Inflammatory macrophage treated with lipopolysaccharide for 4 hours (primary cell): ENCODE data around the gene PTPRT.
"Not testable (repeated sequence)": the region's sequence is repeated elsewhere in the genome, so short reads cannot be mapped to it uniquely, and the experiment has no call there.

Source experiments
- DNase-seq: peaks from one replicate; pipeline ENCODE4 v3.0.0-alpha.2; 2020

The PTPRT gene

DNA sequence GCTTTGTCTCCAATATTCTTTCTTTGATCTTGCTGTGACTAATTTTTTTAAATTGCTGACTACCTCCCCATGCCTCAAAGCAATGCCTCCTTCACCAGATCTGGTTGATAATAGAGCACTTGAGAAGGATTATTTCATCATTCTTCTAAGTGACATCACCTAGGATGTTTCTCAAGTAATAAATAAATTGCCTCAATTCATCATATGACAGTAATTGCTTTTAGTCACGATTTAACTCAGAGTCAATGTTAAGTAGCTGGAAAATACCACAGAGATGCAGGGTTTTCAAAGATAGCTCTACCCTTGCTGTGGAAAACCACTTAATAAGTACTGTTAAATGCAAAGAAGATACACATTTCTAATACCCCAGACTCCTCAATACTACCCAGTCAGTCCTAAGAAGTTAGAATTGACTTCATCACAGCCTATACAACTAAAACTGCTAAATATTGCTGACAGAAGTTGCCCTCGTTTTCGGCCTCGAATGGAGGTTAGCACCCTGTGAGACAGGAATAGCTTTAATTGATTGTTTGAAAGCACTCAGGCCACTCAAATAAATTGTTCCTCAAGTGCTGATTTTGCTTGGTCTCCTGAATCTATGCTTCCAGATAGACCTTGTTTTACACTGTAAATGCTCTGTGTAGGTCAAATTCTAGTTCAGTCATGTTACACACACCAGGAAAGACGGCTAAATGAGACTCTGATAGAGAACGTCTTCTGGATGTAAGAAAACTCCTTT, 931.0 kb downstream of the PTPRT start:
- no peak for DNase-seq

DNA sequence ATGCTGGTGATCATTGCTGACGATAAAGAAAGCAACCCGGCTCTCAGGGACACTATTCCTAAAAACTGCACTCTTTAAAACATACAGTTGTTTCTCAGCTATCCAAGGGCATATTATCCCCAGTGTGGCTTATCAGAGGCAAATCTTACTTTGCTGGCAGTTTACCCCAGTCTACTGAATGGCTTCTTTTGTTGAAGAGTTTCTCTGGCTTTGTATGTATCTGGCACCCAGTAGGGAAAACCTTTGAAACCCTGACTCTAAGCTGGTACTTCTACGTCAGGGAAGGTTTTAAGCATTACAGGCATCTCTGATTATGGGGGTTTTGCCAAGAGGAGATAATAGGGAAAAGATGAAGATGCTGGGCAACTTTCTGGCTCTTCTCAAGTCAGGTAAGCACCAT, 933.9 kb downstream of the PTPRT start:
- no peak for DNase-seq

DNA sequence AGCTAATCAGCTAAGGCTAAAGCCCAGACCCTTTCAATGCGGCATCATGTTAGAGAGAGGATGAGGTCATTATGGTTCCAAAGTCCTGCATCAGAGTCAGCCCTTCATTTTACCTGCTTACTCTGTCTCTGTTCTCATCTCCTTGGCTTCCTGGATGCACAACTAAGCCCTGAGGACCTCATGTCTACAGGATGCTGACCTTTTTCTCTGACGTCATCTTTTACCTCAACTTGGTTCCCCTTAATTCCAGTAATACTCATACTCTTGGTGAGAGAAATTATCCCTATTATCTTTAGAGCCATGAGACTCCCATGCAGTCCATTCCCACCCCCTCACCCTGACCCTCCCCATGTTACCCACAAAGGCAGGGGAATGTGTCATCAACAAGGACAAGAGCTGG, 935.0 kb downstream of the PTPRT start:
- DNase-seq = no peak

DNA sequence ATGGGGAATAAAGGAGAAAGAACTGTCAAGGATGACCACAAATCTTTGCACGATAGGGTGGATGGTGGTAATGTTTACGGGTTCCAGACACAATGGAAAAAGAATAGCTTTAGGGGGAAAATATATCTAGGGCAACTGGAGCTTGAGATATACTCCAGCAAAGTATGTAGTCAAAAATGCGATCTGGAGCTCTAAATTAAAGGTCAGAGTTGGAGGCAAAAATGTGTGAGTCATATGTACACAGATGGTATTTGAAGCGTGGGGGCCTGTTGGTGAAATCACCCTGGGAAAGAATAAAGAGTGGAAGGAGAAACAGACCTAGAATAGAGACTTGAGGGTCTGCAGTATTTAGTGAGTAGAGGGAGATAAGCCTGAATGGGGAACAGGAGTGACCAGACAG, 937.6 kb downstream of the PTPRT start:
- DNase-seq = no peak

DNA sequence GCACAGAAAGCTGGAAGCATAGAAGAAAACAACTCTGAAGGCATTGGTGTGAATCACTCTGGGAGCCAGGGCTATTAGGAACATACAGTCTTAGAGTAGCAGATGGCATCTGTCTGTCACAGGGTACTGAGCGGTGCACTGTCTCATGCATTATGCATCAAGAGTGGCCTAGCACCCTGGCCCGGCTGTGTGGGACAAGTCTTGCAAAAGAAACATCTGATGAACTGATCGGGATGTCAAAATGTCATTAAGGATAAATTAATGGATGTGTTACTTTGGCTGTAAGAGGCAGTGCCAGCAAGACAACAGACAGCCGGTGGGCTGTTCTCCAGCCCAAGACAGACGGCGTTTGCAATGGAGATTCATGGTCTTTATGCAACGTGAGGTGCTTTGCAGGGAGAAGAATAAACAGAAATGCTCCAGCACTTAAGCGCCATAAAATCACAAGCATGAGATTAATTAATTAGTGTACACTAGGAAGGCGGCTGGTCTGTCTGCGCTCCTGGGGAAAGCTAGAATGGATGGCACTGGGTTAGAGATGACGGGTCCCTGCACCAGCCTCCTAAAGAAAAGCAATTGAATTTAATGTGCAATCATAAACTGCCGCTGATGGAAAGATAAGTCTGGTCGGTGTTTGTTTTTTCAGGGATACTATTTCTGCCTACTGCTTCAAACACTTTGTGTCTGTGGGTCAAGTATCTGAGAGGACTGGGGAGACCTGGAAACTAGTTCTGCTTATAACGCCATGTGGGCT, 970.9 kb downstream of the PTPRT start:
- no peak for DNase-seq

DNA sequence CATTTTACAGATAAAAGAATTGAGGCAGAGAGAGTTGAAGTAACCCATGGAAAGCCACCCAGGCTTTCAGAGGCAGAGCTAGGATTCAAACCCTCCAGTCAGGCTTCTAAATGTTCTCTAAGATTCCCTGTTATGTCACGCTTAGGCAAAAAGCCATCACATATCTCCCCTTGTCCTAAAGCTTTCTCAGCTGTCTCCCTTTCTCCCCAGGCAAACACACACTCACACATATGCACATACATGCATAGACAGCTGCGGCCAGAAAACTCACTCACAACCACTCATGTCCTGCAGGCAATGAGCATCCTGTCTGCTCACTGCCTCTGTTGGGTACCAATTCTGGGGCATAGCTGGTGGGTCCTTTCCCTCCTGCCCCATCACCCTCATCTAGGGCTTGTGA, 975.6 kb downstream of the PTPRT start:
- DNase-seq = no peak

DNA sequence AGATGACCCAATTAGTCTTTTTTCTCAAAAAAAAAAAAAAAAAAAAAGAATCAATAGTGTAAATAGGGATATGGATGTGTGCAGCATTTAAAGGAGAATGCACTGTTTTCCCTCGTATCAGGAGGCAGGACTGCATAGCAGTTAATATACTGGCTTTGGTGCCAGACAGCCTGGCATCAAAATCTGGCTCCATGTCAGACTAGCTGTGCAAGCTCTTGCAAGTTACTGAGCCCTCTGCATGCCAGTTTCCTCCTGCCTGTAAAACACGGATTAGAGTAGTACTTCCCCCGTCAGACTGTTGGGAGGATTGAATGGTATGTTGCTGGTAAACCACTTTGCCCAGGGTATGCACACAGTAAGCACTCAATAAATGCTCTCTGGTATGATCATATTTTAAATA, 977.3 kb downstream of the PTPRT start:
- no peak for DNase-seq

DNA sequence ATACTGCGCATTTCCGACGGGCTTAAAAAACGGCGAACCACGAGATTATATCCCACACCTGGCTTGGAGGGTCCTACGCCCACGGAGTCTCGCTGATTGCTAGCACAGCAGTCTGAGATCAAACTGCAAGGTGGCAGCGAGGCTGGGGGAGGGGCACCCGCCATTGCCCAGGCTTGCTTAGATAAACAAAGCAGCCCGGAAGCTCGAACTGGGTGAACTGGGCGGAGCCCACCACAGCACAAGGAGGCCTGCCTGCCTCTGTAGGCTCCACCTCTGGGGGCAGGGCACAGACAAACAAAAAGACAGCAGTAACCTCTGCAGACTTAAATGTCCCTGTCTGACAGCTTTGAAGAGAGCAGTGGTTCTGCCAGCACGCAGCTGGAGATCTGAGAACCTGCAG, 983.1 kb downstream of the PTPRT start:
- DNase-seq = not testable (repeated sequence)

DNA sequence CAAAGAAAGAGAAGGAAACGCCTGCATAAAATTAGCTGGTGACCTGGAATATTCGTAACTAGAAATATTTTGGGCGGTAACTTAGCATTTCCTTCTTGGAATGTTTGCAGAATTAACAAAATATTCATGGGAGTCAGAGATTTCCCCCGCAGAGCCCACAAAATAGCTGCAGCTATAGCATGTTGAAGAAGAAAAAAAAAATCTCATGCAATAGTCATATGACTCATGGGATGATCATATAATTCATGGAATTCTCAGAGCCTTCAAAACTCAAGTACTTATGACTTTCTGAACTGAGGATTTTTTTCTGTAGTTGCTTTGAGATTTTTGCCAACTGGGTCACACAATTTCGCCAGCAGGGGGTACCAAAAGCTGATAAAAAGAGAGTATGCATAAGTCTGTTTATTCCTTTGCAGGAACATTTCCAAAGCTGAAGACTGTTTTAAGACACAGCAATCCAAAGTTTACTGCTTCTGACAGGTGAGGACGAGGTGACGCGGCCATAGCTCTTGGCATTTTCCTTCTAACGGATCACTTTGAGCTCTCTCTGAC, 985.5 kb downstream of the PTPRT start:
- no peak for DNase-seq

DNA sequence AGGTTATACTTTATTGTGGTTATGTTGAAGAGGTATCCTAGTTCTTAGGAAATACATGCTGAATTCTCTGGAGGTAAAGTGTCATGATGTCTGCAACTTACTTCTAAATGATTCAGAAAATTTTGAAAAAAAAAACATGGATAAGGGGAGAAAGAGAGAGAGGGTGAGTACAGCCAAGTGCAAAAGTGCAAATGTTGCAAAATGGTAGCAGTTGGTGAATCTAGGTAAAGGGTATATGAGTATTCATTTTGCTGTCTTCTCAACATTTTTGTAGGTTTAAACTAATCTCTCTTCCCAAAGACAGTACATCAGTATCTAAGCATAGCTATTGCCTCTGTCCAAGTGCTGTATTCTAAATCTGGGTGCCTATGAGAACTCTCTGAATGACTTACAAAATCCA, 992.1 kb downstream of the PTPRT start:
- no peak for DNase-seq

DNA sequence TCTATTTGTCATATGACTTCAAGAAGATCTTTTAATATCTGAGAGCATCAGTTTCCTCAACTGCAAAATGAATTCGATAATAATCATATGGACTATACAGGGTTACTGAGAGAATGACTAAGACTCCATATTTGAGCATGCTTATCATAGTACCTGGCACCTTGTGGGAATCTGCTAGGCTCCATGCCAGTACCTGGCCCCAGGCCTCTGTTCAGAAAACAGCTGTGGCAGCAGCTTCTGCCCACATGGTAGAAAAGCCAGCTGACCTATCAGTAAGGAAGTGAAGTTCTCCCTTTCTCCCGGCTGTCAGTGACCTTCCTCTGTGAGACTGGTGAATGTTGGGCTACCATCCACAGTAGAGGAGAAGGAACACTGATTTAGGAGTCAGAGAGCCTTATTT, 996.6 kb downstream of the PTPRT start:
- DNase-seq = no peak

DNA sequence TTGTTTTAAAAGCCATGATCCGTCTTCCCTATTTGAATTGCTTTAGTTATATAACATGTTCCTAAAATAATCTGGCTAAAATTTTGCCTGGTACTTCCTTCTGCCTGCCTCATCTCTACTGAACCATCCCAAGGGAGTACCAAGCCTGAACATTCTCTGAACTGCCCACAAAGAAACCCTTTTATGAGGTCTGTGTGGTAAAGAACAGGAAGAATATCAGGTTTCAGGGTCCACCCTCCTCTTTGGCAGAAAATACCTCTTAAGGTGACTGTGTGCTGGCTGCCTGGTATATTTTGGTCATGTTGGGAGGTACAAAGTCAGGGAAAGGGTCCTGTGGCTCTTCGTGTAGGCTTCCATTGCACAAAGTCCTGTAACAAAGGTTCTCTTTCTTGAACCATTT, 997.4 kb downstream of the PTPRT start:
- DNase-seq = no peak

DNA sequence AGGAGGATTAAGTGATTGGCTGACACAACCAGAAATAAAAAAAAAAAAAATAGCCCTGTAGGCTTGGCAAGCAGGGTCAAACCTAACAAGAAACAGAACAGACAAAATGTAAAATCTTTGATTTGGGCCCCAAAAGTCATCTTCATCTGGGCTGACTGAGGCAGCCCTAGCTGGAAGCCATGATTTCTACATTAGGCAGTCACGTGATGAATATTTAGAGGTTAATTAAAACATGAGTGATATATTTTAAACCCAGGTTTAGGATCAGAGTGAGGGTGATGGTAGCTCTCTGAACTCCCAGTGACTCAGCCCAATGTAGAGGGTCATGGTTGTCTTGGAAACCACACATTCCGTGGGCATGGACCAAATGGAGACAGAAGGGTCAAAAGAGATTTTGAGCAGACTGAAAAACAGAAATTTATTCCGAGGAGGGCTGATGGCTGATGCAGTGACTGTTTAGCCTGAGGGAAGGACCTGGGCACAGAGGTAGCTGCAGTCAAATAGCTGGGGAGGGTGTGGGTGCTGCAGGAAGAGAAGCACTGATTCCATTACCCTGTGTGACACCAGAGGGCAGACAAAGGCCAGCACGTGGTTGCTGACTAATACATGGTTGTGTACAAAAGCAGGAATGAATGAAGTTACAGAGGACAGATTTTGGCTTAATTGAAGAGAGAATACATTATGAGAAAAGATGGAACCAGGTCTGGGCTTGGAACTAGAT, 998.4 kb downstream of the PTPRT start:
- no peak for DNase-seq

DNA sequence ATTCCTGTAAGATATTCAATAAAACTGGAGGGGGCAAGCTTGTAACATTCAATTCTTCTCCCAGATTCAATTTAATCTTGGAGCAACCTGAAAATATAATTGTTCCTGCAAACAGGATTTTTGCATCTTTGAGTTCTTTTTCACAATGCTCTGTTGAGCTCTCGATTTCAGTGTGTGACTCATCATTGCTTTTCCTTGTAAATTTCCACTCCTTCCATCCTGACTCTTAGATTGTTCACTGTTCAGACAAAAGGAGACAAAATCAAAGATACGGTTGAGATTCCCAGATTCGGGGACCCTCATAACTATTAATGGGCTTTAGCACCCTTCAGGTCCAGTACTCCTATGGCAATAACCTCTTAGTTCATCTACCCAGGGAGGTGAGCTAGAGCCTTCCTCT, 999.6 kb downstream of the PTPRT start:
- no peak for DNase-seq

DNA sequence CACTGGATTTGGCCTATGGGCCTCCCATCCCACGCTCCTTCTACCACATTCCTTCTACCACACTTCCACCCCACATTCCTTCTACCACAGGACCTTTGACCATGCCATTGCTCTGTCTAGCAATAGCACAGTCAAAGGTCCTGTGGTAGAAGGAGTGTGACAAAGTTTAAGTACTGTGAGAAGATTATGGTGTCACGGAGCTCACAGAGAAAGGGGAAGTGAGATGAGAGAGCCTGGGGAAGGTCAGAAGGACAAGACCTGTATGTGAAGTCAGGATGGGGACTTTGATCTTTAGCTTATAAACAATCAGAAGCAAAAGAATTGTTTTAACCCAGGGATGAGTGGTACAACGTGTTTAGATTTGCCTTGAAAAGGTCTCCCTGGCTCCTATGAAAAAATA, 1003.4 kb downstream of the PTPRT start:
- DNase-seq = no peak

DNA sequence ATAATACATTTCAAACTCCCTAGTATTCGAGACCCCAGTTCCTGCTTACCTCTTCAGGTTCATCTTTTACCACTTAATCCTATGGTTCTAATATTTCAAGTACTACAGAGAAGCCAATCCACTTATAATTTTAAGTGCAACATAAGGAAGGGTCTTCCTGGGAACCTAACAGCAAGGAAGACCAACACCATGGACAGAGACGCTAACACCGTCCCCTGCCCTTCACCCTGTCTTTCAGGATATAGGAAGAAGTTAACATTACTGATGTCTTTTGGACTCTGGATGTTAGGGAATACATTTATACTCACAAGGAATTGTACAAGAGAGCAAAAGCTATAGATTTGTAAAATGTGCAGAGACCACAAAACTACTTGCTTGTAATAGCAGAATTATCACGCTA, 1006.6 kb downstream of the PTPRT start:
- DNase-seq = no peak

DNA sequence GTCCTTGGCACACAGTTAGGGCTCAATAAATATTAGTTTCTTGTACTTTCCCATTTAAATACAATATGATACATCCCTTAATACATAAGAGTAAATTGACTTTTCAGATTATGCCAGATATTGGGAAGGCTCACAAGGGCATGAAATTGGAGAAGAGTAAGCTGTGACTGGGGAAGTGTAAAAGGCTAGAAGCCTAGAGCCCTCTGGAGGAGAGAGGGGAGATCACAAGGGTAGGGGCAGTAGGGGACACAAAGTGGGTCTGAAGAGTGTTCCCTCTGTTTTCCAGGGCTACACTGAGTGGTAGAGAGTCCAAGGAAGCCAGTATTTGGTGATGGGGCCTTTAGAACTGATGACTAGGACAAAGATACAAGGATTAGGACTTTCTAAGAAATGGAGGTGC, 1008.6 kb downstream of the PTPRT start:
- DNase-seq = no peak

DNA sequence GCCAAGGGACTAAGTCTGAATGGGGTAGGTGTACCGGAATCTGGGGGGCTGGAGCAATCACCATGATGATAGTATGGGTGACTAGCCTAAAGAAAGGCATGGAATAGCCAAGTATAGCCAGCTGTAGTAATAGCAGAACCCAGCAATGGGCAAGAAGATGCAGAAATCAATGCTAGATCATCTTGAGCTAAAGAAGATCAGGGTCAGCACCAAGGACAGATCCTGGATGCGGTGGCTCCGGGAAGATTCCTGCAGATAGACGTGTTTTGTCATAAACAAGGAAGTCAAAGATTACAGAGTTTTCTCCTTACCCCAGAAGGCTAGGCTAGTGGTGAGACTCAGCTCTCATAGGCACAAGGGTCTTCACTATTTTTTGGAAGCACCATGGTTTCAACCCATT, 1009.9 kb downstream of the PTPRT start:
- no peak for DNase-seq

DNA sequence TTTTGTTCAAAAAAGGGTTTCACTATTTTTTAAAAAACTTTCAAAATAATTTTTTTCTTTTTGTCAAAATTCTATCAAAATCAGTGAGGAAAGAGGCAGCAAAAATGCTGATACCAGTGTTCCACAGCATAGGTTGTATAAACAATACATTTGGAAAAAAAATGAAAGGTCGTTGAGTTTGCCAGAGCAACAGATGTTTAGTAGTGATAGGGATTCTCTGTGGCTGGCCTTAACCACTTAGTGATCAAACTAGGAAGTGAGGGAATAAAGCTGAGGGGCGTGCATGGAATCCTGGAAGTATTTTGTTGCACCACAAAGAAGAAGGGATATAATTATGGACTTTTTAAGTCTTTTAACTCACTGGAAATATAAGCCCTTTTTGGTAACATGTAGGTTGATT, 1016.3 kb downstream of the PTPRT start:
- DNase-seq = no peak

DNA sequence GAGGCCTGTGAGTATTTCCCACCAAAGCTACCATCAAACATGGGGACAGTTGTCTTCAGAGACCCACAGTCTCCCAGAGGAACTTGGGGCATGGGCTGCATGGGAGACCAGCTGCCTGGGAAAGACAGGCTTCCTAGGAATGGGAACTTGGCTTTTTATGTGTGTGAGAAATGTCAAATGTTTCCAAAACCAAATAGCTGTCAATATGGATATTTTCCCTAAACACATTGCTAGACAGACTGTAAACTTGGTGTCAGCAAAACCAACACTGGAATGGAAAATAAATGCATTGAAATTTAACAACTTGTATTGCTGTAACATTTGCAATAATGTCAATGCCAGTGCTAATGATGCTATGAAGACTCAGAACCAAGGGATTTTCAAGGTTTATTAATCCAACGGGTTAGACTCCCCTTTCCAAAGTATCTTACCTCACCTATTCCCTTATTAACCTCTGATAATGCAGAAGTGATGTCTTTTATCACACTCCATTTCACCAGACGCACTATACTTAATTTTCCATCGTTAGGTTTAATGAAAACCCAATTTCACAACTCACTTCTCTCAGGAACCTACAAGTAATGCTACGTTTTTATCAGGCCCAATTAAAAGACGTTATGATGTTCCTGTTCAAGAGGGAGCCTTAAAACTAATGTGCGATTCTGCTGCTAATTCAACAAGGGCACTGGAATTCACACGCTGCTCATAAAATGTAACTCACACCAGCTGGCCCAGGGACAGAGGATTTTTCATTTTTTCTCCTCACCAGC, 1025.4 kb downstream of the PTPRT start:
- no peak for DNase-seq

DNA sequence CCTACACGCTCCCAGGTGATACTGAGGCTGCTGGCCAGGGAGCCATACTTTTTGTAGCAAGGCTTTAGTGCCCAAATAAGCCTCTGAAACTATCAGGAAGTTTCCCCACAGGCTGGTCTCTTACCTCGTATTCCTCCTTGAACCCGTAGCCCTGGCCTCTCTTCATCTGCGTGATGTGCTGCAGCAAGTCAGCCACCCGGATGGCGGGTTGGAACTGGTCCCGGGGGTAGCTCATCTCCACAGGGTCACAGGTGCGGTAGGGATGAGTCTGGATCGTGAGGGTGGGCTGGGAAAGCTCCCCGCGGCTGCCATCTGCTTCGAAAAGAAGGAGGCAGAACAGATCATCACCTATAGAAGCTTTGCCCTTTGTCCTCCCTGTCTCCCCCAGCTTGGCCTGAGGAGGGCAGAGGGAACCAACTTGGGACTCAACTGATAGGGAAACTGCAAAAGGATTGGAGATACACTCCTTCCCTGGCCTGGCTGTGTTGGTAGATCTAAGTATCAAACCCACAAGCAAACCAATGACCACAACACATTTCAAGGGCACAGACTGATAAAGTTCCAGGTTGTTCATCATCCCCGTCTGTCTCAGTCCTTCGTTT, 1028.4 kb downstream of the PTPRT start:
- DNase-seq = no peak

DNA sequence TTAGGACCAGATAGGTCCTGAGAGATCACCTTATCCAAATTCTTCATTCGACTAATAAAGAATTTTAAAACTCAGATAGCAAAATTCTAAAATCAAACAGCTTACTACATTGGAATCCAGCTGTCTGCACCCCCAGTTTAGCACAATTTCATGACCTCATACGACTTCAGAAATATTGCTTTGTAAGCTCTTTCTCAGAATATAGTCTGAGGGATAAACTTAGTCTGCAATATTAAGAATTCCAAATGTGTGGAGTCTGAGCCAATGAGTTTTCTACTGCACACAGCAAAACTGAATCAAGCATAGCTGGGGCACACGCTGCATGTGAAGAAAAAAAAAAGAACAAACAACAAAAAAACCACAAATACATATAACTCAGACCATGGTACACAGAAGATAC, 1029.9 kb downstream of the PTPRT start:
- no peak for DNase-seq

DNA sequence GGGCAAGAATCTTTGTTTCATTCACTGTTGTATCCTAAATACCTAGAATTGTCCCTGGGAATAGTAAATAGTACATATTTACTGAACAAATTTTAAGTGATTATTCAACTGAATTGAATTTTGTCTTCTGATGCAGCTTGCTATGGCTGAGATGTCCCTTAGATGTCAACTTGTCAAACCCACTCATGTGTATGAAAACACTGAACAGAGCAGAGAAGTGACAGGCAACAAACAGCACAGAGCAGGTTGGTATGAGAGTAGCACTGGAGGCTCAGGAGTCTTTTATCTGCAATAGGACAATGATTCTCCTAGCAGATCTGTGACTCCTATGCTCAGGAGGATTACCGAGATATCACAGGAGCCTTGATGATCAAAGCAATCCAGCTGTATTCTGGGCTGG, 1031.4 kb downstream of the PTPRT start:
- DNase-seq = no peak
